ENCODE measurements around the gene HSPBP1. TPM values are rescaled to one million over a fixed set of nuclear protein-coding genes. Genes with fewer than 3 reads are reported as not detected.

The HSPBP1 gene
- total and polyA plus RNA-seq, 2 donors (not counting 3 experiments of a cell fraction or from before 2014, with no cell fraction given), result 30.4 to 47.5 TPM

GRCh38 chr19:55232986-55233385 is 46.9 kb downstream of the HSPBP1 start:
- H2AFZ ChIP-seq (ENCODE audit: low read depth, low read length), result no peak overlapping the region
- no peak overlapping the region for H3K4me3 ChIP-seq (replicated peaks in 1 of 3; ENCODE audit: insufficient read depth in 1 of 3, low read depth in 1 of 3, low read length in 3 of 3)
- intact Hi-C loops (cut with micrococcal nuclease), result no loop called here
- no peaks in the 10 kb centered on the region for H3K4me1 ChIP-seq (ENCODE audit: control insufficient read depth, extremely low read depth, insufficient read depth, low read length)
- no peaks in the 10 kb centered on the region for H3K27me3 ChIP-seq (ENCODE audit: control insufficient read depth in 2 of 2, insufficient read depth in 2 of 2, low read length in 2 of 2)
- no peaks in the 10 kb centered on the region for H3K79me2 ChIP-seq (ENCODE audit: control insufficient read depth, insufficient read depth, low read length)
- FAIRE-seq (no peak), DNase-seq (ENCODE audit: low read depth, low spot score) (no peak)
- BruUV-seq (replicated peaks), result no TSS peak
- no peak overlapping the region for H3K27ac ChIP-seq (ENCODE audit: insufficient read depth, low read depth, low read length)
- H3K9ac ChIP-seq (replicated peaks; ENCODE audit: extremely low read depth, insufficient read depth, low read length), result no peak overlapping the region
- no peaks in the 10 kb centered on the region for H3K9me3 ChIP-seq (replicated peaks; ENCODE audit: control insufficient read depth, insufficient read depth, low read length)
- H4K20me1 ChIP-seq (replicated peaks; ENCODE audit: control insufficient read depth, extremely low read depth, insufficient read depth, low read length), result no peaks in the 10 kb centered on the region
- no peak overlapping the region for H3K4me2 ChIP-seq (ENCODE audit: insufficient read depth, low read length)
- H3K9me1 ChIP-seq (replicated peaks; ENCODE audit: control insufficient read depth, extremely low read depth, insufficient read depth, low read length), result no peaks in the 10 kb centered on the region
- CTCF ChIA-PET, result interaction anchor here (2.1 kb wide), 1 partner anchor 92 kb away, joined by 8 read pairs; no protein-coding TSS in a partner anchor
- dilution Hi-C loops (cut with MboI; ENCODE audit: extremely low pct_ligation_motif_present, low sequenced_read_pairs), result no loop called here
- peaks cover 3 to 51% of the 10 kb centered on the region in 2 experiments for H3K36me3 ChIP-seq (ENCODE audit: control insufficient read depth in 2 of 2, extremely low read depth in 1 of 2, insufficient read depth in 2 of 2, low read length in 2 of 2)
- POLR2A ChIA-PET, result no interaction called here
- TF ChIP-seq EZH2 (IDR thresholded peaks at IDR 0.05; ENCODE audit: borderline replicate concordance, low read depth, low read length, severe bottlenecking) (no peak), FOS (IDR thresholded peaks at IDR 0.05; ENCODE audit: borderline replicate concordance, insufficient read depth, low read length) (no peak), MAX (IDR thresholded peaks at IDR 0.05; ENCODE audit: insufficient read depth, insufficient read length) (no peak), MYC (IDR thresholded peaks at IDR 0.05; ENCODE audit: low read depth, low read length) (no peak), JUN (IDR thresholded peaks at IDR 0.05; ENCODE audit: borderline replicate concordance, insufficient read depth, insufficient read length, low read depth) (no peak), POLR2AphosphoS5 (IDR thresholded peaks at IDR 0.05; ENCODE audit: insufficient read depth, low read depth, low read length) (no peak), GATA2 (IDR thresholded peaks at IDR 0.05; ENCODE audit: insufficient read depth, insufficient read length, low read depth, low read length) (no peak), POLR2A (IDR thresholded peaks at IDR 0.05; ENCODE audit: low read depth, low read length) (no peak)
- TF ChIP-seq, protein P1, sequence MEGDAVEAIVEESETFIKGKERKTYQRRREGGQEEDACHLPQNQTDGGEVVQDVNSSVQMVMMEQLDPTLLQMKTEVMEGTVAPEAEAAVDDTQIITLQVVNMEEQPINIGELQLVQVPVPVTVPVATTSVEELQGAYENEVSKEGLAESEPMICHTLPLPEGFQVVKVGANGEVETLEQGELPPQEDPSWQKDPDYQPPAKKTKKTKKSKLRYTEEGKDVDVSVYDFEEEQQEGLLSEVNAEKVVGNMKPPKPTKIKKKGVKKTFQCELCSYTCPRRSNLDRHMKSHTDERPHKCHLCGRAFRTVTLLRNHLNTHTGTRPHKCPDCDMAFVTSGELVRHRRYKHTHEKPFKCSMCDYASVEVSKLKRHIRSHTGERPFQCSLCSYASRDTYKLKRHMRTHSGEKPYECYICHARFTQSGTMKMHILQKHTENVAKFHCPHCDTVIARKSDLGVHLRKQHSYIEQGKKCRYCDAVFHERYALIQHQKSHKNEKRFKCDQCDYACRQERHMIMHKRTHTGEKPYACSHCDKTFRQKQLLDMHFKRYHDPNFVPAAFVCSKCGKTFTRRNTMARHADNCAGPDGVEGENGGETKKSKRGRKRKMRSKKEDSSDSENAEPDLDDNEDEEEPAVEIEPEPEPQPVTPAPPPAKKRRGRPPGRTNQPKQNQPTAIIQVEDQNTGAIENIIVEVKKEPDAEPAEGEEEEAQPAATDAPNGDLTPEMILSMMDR (IDR thresholded peaks at IDR 0.05; ENCODE audit: extremely low read depth in 1 of 2, insufficient read depth in 1 of 2, low read depth in 1 of 2, low read length in 2 of 2), result no peak
